Activated naive CD4-positive, alpha-beta T cell treated with anti-CD3 and anti-CD28 coated beads, Interleukin-2, amount 50 U/mL, for 72 hours (primary cell): Measurements from ENCODE around the gene CT45A10. TPM values are rescaled to one million over a fixed set of nuclear protein-coding genes. Genes with fewer than 3 reads are reported as not detected.

Experiments used
- total RNA-seq, 2 donors: library from RNA; stranded (reverse); gene quantifications; one replicate each; pipeline ENCODE4 v1.2.3, GENCODE V29; 2022

CT45A10 gene
- total RNA-seq, 2 donors from 2014 or later, result not detected

Other genes starting within 250 kb of the CT45A10 start
- gene CT45A1, start 179.8 kb downstream of the CT45A10 start, total RNA-seq, result not detected
- not detected for gene CT45A3, start 125.3 kb downstream of the CT45A10 start, total RNA-seq
- gene CT45A5, start 107.9 kb downstream of the CT45A10 start, total RNA-seq, result under 1 TPM in 1 of 2 donors, not detected in 1; 0.29 TPM
- gene CT45A6, start 90.7 kb downstream of the CT45A10 start, total RNA-seq, result not detected
- not detected for gene CT45A2, start 73.4 kb downstream of the CT45A10 start, total RNA-seq
- not detected for gene CT45A7, start 56.2 kb downstream of the CT45A10 start, total RNA-seq
- not detected for gene CT45A8, start 38.9 kb downstream of the CT45A10 start, total RNA-seq
- gene CT45A9, start 21.6 kb downstream of the CT45A10 start, total RNA-seq, result not detected
- not detected for gene SAGE1, start 272 bp upstream of the CT45A10 start, total RNA-seq
- 10 to 100 TPM; 12.4 to 20.1 TPM for gene MMGT1, start 80.5 kb upstream of the CT45A10 start, total RNA-seq
- 10 to 100 TPM; 11.3 to 12.5 TPM for gene SLC9A6, start 92.0 kb upstream of the CT45A10 start, total RNA-seq